ENCODE data around the gene CKMT2. TPM values are rescaled to one million over a fixed set of nuclear protein-coding genes. Genes with fewer than 3 reads are reported as not detected.
A peak's percentile ranks its signal among the peaks of the same experiment; 100 is the strongest.
"Not testable (repeated sequence)": the region's sequence is repeated elsewhere in the genome, so short reads cannot be mapped to it uniquely, and the experiment has no call there.

Gene CKMT2
- total and polyA plus RNA-seq, 2 donors (not counting 1 experiment from before 2014, with no cell fraction given): 1.9 to 19.3 TPM

DNA sequence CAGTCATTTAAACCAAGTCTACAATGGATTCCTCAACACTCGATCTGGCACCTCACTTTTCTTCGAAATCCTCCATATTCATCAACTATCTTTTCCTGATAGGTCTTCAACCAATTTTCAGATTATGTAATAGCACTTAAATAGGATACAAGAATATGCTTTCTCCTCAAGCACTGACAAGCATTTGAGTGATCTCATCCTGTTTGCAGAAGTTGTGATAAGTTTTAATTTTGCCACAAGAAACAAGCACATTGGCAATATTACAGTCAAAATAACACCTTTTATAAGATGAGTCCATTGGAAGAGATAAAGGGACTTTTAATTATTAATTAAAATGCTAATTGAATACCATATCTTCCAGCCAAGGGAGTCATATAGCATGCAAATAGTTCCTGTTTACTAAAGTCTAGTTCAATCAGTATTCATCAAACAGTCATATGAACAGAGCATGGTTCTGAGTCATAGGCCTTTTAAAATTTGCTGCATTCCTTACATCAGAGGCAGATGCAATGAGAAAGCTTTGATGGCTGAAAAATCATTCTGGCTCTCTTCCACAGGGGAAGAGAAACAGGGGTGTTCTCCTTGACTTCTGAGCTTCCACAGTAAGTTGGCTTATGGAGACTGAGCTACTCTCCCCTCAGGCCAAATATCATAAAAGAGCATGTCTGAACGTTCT, 35.5 kb downstream of the CKMT2 start:
- peak; percentile 84 to 88 for DNase-seq (ENCODE audit: low read depth in 2 of 2)
- Histone ChIP-seq H3K36me3 (ENCODE audit: control insufficient read depth, insufficient read depth, low read length) (no peaks in the 10 kb centered on the region), H3K27me3 (ENCODE audit: control insufficient read depth, insufficient read depth, low read length) (no peaks in the 10 kb centered on the region), H3K27ac (ENCODE audit: insufficient read depth, low read length) (peak overlapping the region; percentile 38), H3K4me3 (replicated peaks in 1 of 4; ENCODE audit: control extremely low read depth in 1 of 4, insufficient read depth in 1 of 4, low read depth in 3 of 4, low read length in 4 of 4) (no peak overlapping the region), H3K4me1 (ENCODE audit: control insufficient read depth, extremely low read depth, insufficient read depth, low read length) (peaks cover 8% of the 10 kb centered on the region), H4K20me1 (ENCODE audit: control insufficient read depth, extremely low read depth, insufficient read depth, low read length) (no peaks in the 10 kb centered on the region), H3K79me2 (ENCODE audit: control insufficient read depth, insufficient read depth, low read length) (peaks cover 7% of the 10 kb centered on the region), H3K4me2 (ENCODE audit: extremely low read depth, insufficient read depth, low read length) (peak overlapping the region; percentile 51), H3K9me3 (ENCODE audit: control insufficient read depth, insufficient read depth, low read depth, low read length) (no peaks in the 10 kb centered on the region), H3K9ac (ENCODE audit: insufficient read depth, low read length) (no peak overlapping the region), H2AFZ (ENCODE audit: low read length) (no peak overlapping the region)
- TF ChIP-seq, protein P1, sequence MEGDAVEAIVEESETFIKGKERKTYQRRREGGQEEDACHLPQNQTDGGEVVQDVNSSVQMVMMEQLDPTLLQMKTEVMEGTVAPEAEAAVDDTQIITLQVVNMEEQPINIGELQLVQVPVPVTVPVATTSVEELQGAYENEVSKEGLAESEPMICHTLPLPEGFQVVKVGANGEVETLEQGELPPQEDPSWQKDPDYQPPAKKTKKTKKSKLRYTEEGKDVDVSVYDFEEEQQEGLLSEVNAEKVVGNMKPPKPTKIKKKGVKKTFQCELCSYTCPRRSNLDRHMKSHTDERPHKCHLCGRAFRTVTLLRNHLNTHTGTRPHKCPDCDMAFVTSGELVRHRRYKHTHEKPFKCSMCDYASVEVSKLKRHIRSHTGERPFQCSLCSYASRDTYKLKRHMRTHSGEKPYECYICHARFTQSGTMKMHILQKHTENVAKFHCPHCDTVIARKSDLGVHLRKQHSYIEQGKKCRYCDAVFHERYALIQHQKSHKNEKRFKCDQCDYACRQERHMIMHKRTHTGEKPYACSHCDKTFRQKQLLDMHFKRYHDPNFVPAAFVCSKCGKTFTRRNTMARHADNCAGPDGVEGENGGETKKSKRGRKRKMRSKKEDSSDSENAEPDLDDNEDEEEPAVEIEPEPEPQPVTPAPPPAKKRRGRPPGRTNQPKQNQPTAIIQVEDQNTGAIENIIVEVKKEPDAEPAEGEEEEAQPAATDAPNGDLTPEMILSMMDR (conservative IDR thresholded peaks at IDR 0.05 in 1 of 2, IDR thresholded peaks at IDR 0.05 in 1 of 2; ENCODE audit: low read depth in 1 of 2, low read length in 2 of 2): no peak
- TF ChIP-seq EZH2 (IDR thresholded peaks at IDR 0.05; ENCODE audit: low read length, missing control alignments): no peak

DNA sequence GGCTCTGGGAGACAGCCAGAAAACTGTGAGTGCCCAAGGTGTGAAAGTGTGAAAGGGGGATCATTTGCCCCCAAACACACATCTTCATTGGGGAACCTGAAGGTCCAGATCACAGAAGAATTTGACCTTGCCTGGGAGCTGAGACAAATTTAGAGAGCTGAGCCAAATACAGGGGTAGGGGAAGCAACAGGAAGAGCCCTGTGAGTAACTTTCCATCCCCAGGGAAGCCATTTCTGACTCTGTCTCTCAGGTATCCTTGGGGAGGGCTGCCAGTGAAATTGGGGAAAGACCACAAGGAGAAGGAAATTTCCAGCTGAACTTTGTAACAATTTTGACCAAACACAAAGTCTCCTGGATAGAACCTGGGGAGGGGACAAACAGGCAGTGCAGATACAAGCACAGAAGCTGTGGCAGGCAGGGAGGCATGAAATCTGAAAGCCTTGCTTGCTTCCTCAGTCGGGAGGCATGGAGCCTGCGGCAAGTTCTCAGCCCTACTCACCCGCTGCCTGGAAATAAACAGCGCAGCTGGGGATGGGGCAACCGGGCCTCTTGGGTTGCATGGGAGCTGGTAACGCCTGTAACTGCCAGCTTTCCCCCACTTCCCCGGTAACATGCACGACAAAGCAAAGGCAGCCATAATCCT, 36.8 kb downstream of the CKMT2 start:
- no peak overlapping the region for H3K27ac ChIP-seq (ENCODE audit: insufficient read depth, low read length)
- no peak overlapping the region for H2AFZ ChIP-seq (ENCODE audit: low read length)
- H3K9me3 ChIP-seq (ENCODE audit: control insufficient read depth, insufficient read depth, low read depth, low read length): no peaks in the 10 kb centered on the region
- H3K79me2 ChIP-seq (ENCODE audit: control insufficient read depth, insufficient read depth, low read length): peaks cover 7% of the 10 kb centered on the region
- no peaks in the 10 kb centered on the region for H3K27me3 ChIP-seq (ENCODE audit: control insufficient read depth, insufficient read depth, low read length)
- no peak overlapping the region for H3K9ac ChIP-seq (ENCODE audit: insufficient read depth, low read length)
- peaks cover 8% of the 10 kb centered on the region for H3K4me1 ChIP-seq (ENCODE audit: control insufficient read depth, extremely low read depth, insufficient read depth, low read length)
- no peaks in the 10 kb centered on the region for H4K20me1 ChIP-seq (ENCODE audit: control insufficient read depth, extremely low read depth, insufficient read depth, low read length)
- TF ChIP-seq, protein P1 (conservative IDR thresholded peaks at IDR 0.05 in 1 of 2, IDR thresholded peaks at IDR 0.05 in 1 of 2; ENCODE audit: low read depth in 1 of 2, low read length in 2 of 2): no peak
- TF ChIP-seq EZH2 (IDR thresholded peaks at IDR 0.05; ENCODE audit: low read length, missing control alignments): no peak
- H3K4me2 ChIP-seq (ENCODE audit: extremely low read depth, insufficient read depth, low read length): no peak overlapping the region
- DNase-seq (ENCODE audit: low read depth in 2 of 2): no peak
- no peaks in the 10 kb centered on the region for H3K36me3 ChIP-seq (ENCODE audit: control insufficient read depth, insufficient read depth, low read length)
- no peak overlapping the region for H3K4me3 ChIP-seq (replicated peaks in 1 of 4; ENCODE audit: control extremely low read depth in 1 of 4, insufficient read depth in 1 of 4, low read depth in 3 of 4, low read length in 4 of 4)

DNA sequence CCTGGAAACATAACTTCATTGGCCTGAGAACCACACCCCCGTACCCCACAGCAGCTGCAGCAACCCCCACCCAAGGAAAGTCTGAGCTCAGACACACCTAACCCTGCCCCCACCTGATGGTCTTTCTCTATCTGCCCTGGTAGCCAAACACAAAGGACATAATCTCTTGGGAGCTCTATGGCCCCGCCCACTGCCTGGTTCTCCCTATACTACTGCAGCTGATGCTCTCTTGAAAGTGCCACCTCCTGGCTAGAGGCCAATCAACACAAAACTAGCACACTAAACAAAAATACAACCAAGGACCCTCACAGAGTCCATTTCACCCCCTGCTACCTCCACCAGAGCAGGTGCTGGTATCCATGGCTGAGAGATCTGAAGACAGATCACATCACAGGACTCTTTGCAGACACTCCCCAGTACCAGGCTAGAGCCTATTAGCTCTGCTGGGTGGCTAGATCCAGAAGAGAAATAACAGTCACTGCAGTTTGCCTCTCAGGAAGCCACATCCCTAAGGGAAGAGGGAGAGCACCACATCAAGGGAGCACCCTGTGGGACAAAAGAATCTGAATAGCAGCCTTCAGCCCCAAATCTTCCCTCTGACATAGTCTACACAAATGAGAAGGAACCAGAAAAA, 37.4 kb downstream of the CKMT2 start:
- not testable (repeated sequence) for H3K79me2 ChIP-seq (ENCODE audit: control insufficient read depth, insufficient read depth, low read length); H3K36me3 ChIP-seq (ENCODE audit: control insufficient read depth, insufficient read depth, low read length); H3K9me3 ChIP-seq (ENCODE audit: control insufficient read depth, insufficient read depth, low read depth, low read length); H2AFZ ChIP-seq (ENCODE audit: low read length); H3K27ac ChIP-seq (ENCODE audit: insufficient read depth, low read length); H3K4me1 ChIP-seq (ENCODE audit: control insufficient read depth, extremely low read depth, insufficient read depth, low read length); DNase-seq (ENCODE audit: low read depth in 2 of 2); H3K4me3 ChIP-seq (replicated peaks in 1 of 4; ENCODE audit: control extremely low read depth in 1 of 4, insufficient read depth in 1 of 4, low read depth in 3 of 4, low read length in 4 of 4); H3K27me3 ChIP-seq (ENCODE audit: control insufficient read depth, insufficient read depth, low read length); H3K9ac ChIP-seq (ENCODE audit: insufficient read depth, low read length); H4K20me1 ChIP-seq (ENCODE audit: control insufficient read depth, extremely low read depth, insufficient read depth, low read length); H3K4me2 ChIP-seq (ENCODE audit: extremely low read depth, insufficient read depth, low read length)

Data from fibroblast of lung (primary cell).